ENCODE measurements around the gene LHFPL3. TPM values are rescaled to one million over a fixed set of nuclear protein-coding genes. Genes with fewer than 3 reads are reported as not detected.

Gene LHFPL3
- total and polyA plus RNA-seq, 2 experiments from 2014 or later, result 0.24 TPM; not detected in 1

DNA sequence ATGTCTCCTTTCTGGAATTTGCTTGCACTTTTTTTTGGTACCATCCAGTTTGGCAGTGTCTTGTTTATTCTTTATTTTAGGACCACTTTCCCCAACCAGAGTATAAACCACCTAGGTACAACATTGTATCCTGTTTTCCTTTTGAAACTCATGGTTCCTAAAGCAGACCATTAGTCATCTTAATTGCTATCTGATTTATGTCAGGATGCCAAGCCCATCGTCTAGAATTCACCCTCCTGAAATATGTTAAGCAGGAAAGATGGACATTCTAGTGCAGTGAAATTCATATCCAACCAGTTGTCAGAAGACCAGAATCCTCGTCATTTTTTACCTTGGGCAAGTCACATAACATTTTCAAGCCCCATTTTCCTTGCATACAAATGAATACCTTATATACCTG lies 462.0 kb downstream of the LHFPL3 start:
- H3K4me1 ChIP-seq (ENCODE audit: insufficient read depth), result no peaks in the 10 kb centered on the region
- Mint-ChIP-seq H3K27me3 (ENCODE audit: insufficient read depth, low read depth, poor library complexity) (peaks cover 2% of the 10 kb centered on the region), H3K4me3 (no peak overlapping the region), H3K4me1 (peaks cover 2% of the 10 kb centered on the region), H3K27ac (no peak overlapping the region), H3K36me3 (ENCODE audit: low read depth) (no peaks in the 10 kb centered on the region), H3K9me3 (no peaks in the 10 kb centered on the region)
- H3K27me3 ChIP-seq (ENCODE audit: insufficient read depth), result no peaks in the 10 kb centered on the region
- no peak overlapping the region for H3K4me3 ChIP-seq
- peaks cover 4% of the 10 kb centered on the region; the same call in 1 of the 2 replicates for H3K9me2 ChIP-seq (ENCODE audit: insufficient read depth)
- no peaks in the 10 kb centered on the region for H3K36me3 ChIP-seq (ENCODE audit: insufficient read depth)
- H2AFZ ChIP-seq, result no peak overlapping the region
- H3K27ac ChIP-seq (ENCODE audit: low read depth), result no peak overlapping the region
- no peaks in the 10 kb centered on the region for H4K20me1 ChIP-seq (replicated peaks; ENCODE audit: insufficient read depth)
- H3F3A ChIP-seq (replicated peaks; ENCODE audit: low read depth), result no peaks in the 10 kb centered on the region
- ATAC-seq, result no peak
- no peak for DNase-seq (ENCODE audit: low spot score)
- H3K79me2 ChIP-seq (replicated peaks; ENCODE audit: insufficient read depth), result no peaks in the 10 kb centered on the region
- TF ChIP-seq ZNF114 (CRISPR knock-in tag; IDR thresholded peaks at IDR 0.05), result no peak
- no peak for TF ChIP-seq NANOG (IDR thresholded peaks at IDR 0.05; ENCODE audit: borderline replicate concordance)
- TF ChIP-seq, protein P1, sequence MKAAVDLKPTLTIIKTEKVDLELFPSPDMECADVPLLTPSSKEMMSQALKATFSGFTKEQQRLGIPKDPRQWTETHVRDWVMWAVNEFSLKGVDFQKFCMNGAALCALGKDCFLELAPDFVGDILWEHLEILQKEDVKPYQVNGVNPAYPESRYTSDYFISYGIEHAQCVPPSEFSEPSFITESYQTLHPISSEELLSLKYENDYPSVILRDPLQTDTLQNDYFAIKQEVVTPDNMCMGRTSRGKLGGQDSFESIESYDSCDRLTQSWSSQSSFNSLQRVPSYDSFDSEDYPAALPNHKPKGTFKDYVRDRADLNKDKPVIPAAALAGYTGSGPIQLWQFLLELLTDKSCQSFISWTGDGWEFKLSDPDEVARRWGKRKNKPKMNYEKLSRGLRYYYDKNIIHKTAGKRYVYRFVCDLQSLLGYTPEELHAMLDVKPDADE (IDR thresholded peaks at IDR 0.05), result no peak
- TF ChIP-seq POLR2AphosphoS5 (IDR thresholded peaks at IDR 0.05; ENCODE audit: low read depth), result no peak
- TF ChIP-seq EZH2phosphoT487 (IDR thresholded peaks at IDR 0.05; ENCODE audit: unreplicated experiment), result no peak
- no peak for TF ChIP-seq STAT1 (IDR thresholded peaks at IDR 0.05; ENCODE audit: unreplicated experiment)
- TF ChIP-seq CREB1 (CRISPR knock-in tag; IDR thresholded peaks at IDR 0.05; ENCODE audit: low read depth), result no peak
- TF ChIP-seq ZNF331 (CRISPR knock-in tag; IDR thresholded peaks at IDR 0.05; ENCODE audit: low read depth), result no peak
- TF ChIP-seq EZH2 (IDR thresholded peaks at IDR 0.05; ENCODE audit: low read depth, unreplicated experiment), result no peak
- TF ChIP-seq, protein P2, sequence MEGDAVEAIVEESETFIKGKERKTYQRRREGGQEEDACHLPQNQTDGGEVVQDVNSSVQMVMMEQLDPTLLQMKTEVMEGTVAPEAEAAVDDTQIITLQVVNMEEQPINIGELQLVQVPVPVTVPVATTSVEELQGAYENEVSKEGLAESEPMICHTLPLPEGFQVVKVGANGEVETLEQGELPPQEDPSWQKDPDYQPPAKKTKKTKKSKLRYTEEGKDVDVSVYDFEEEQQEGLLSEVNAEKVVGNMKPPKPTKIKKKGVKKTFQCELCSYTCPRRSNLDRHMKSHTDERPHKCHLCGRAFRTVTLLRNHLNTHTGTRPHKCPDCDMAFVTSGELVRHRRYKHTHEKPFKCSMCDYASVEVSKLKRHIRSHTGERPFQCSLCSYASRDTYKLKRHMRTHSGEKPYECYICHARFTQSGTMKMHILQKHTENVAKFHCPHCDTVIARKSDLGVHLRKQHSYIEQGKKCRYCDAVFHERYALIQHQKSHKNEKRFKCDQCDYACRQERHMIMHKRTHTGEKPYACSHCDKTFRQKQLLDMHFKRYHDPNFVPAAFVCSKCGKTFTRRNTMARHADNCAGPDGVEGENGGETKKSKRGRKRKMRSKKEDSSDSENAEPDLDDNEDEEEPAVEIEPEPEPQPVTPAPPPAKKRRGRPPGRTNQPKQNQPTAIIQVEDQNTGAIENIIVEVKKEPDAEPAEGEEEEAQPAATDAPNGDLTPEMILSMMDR (conservative IDR thresholded peaks at IDR 0.05; ENCODE audit: low read depth in 2 of 2), result no peak
- no peak for TF ChIP-seq REST (IDR thresholded peaks at IDR 0.05; ENCODE audit: unreplicated experiment)
- no peak overlapping the region for H3K4me2 ChIP-seq
